ENCODE measurements around the gene IL1A. TPM values are rescaled to one million over a fixed set of nuclear protein-coding genes. Genes with fewer than 3 reads are reported as not detected.

Gene IL1A
- total RNA-seq, 1 experiment from 2014 or later: 0.42 TPM

DNA sequence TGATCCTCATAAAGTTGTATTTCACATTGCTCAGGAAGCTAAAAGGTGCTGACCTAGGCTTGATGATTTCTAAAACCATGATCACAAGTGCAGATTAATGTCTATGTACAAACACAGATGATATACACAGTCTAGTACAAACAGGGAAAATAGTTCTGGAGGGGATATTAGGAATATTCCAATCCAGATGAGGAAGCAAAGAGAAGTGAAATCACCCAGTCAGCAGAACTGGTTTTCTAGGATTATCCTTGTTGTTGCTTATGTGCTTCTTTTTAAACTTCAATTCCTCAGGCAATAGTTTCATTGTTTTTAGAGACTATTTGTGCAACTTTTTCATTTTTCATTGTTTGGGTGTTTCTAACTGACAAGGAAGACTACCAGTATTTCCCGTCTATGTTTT is 4.7 kb downstream of the IL1A start:
- no peaks in the 10 kb centered on the region; the same call in 1 of the 2 replicates for H3K27me3 Mint-ChIP-seq (ENCODE audit: low read depth)

More for the DNA sequence above, 4.7 kb downstream of the IL1A start:
- H3K36me3 Mint-ChIP-seq: no peaks in the 10 kb centered on the region
- ChIA-PET CTCF (no interaction called here), POLR2A (no interaction called here)
- peaks cover 27% of the 10 kb centered on the region for H3K4me1 Mint-ChIP-seq
- H3K9me3 Mint-ChIP-seq: no peaks in the 10 kb centered on the region
- no peak overlapping the region for H3K27ac Mint-ChIP-seq
- no peak overlapping the region for H3K4me3 Mint-ChIP-seq
- ATAC-seq (no peak), DNase-seq (ENCODE audit: low spot score) (no peak)
- TF ChIP-seq TCF7 (CRISPR knock-in tag; IDR thresholded peaks at IDR 0.05; ENCODE audit: low read depth) (no peak), TP53 (CRISPR knock-in tag; IDR thresholded peaks at IDR 0.05) (no peak), ESRRA (CRISPR knock-in tag; IDR thresholded peaks at IDR 0.05; ENCODE audit: borderline replicate concordance) (no peak), ZNF138 (CRISPR knock-in tag; conservative IDR thresholded peaks at IDR 0.05) (no peak), ETV6 (CRISPR knock-in tag; IDR thresholded peaks at IDR 0.05) (no peak), TEAD4 (CRISPR knock-in tag; IDR thresholded peaks at IDR 0.05) (no peak), CREM (CRISPR knock-in tag; IDR thresholded peaks at IDR 0.05) (no peak), JUN (CRISPR knock-in tag; IDR thresholded peaks at IDR 0.05) (no peak), ZNF232 (CRISPR knock-in tag; IDR thresholded peaks at IDR 0.05) (no peak), ZNF219 (CRISPR knock-in tag; IDR thresholded peaks at IDR 0.05; ENCODE audit: borderline replicate concordance) (no peak), RELA (CRISPR knock-in tag; IDR thresholded peaks at IDR 0.05; ENCODE audit: borderline replicate concordance) (no peak), ZNF423 (CRISPR knock-in tag; IDR thresholded peaks at IDR 0.05) (no peak), GABPB1 (CRISPR knock-in tag; IDR thresholded peaks at IDR 0.05) (no peak)
- TF ChIP-seq, protein P1, sequence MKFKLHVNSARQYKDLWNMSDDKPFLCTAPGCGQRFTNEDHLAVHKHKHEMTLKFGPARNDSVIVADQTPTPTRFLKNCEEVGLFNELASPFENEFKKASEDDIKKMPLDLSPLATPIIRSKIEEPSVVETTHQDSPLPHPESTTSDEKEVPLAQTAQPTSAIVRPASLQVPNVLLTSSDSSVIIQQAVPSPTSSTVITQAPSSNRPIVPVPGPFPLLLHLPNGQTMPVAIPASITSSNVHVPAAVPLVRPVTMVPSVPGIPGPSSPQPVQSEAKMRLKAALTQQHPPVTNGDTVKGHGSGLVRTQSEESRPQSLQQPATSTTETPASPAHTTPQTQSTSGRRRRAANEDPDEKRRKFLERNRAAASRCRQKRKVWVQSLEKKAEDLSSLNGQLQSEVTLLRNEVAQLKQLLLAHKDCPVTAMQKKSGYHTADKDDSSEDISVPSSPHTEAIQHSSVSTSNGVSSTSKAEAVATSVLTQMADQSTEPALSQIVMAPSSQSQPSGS (CRISPR knock-in tag; IDR thresholded peaks at IDR 0.05; ENCODE audit: borderline replicate concordance, low read depth): no peak
- TF ChIP-seq, protein P2, sequence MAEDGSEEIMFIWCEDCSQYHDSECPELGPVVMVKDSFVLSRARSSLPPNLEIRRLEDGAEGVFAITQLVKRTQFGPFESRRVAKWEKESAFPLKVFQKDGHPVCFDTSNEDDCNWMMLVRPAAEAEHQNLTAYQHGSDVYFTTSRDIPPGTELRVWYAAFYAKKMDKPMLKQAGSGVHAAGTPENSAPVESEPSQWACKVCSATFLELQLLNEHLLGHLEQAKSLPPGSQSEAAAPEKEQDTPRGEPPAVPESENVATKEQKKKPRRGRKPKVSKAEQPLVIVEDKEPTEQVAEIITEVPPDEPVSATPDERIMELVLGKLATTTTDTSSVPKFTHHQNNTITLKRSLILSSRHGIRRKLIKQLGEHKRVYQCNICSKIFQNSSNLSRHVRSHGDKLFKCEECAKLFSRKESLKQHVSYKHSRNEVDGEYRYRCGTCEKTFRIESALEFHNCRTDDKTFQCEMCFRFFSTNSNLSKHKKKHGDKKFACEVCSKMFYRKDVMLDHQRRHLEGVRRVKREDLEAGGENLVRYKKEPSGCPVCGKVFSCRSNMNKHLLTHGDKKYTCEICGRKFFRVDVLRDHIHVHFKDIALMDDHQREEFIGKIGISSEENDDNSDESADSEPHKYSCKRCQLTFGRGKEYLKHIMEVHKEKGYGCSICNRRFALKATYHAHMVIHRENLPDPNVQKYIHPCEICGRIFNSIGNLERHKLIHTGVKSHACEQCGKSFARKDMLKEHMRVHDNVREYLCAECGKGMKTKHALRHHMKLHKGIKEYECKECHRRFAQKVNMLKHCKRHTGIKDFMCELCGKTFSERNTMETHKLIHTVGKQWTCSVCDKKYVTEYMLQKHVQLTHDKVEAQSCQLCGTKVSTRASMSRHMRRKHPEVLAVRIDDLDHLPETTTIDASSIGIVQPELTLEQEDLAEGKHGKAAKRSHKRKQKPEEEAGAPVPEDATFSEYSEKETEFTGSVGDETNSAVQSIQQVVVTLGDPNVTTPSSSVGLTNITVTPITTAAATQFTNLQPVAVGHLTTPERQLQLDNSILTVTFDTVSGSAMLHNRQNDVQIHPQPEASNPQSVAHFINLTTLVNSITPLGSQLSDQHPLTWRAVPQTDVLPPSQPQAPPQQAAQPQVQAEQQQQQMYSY (CRISPR knock-in tag; IDR thresholded peaks at IDR 0.05): no peak
- TF ChIP-seq, protein P3, sequence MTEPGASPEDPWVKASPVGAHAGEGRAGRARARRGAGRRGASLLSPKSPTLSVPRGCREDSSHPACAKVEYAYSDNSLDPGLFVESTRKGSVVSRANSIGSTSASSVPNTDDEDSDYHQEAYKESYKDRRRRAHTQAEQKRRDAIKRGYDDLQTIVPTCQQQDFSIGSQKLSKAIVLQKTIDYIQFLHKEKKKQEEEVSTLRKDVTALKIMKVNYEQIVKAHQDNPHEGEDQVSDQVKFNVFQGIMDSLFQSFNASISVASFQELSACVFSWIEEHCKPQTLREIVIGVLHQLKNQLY (CRISPR knock-in tag; IDR thresholded peaks at IDR 0.05): no peak
- TF ChIP-seq, protein P4, sequence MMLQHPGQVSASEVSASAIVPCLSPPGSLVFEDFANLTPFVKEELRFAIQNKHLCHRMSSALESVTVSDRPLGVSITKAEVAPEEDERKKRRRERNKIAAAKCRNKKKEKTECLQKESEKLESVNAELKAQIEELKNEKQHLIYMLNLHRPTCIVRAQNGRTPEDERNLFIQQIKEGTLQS (CRISPR knock-in tag; conservative IDR thresholded peaks at IDR 0.05): no peak
- TF ChIP-seq, protein P5, sequence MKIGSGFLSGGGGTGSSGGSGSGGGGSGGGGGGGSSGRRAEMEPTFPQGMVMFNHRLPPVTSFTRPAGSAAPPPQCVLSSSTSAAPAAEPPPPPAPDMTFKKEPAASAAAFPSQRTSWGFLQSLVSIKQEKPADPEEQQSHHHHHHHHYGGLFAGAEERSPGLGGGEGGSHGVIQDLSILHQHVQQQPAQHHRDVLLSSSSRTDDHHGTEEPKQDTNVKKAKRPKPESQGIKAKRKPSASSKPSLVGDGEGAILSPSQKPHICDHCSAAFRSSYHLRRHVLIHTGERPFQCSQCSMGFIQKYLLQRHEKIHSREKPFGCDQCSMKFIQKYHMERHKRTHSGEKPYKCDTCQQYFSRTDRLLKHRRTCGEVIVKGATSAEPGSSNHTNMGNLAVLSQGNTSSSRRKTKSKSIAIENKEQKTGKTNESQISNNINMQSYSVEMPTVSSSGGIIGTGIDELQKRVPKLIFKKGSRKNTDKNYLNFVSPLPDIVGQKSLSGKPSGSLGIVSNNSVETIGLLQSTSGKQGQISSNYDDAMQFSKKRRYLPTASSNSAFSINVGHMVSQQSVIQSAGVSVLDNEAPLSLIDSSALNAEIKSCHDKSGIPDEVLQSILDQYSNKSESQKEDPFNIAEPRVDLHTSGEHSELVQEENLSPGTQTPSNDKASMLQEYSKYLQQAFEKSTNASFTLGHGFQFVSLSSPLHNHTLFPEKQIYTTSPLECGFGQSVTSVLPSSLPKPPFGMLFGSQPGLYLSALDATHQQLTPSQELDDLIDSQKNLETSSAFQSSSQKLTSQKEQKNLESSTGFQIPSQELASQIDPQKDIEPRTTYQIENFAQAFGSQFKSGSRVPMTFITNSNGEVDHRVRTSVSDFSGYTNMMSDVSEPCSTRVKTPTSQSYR (CRISPR knock-in tag; IDR thresholded peaks at IDR 0.05): no peak
- TF ChIP-seq, protein P6, sequence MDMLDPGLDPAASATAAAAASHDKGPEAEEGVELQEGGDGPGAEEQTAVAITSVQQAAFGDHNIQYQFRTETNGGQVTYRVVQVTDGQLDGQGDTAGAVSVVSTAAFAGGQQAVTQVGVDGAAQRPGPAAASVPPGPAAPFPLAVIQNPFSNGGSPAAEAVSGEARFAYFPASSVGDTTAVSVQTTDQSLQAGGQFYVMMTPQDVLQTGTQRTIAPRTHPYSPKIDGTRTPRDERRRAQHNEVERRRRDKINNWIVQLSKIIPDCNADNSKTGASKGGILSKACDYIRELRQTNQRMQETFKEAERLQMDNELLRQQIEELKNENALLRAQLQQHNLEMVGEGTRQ (CRISPR knock-in tag; IDR thresholded peaks at IDR 0.05): no peak
- TF ChIP-seq, protein P7, sequence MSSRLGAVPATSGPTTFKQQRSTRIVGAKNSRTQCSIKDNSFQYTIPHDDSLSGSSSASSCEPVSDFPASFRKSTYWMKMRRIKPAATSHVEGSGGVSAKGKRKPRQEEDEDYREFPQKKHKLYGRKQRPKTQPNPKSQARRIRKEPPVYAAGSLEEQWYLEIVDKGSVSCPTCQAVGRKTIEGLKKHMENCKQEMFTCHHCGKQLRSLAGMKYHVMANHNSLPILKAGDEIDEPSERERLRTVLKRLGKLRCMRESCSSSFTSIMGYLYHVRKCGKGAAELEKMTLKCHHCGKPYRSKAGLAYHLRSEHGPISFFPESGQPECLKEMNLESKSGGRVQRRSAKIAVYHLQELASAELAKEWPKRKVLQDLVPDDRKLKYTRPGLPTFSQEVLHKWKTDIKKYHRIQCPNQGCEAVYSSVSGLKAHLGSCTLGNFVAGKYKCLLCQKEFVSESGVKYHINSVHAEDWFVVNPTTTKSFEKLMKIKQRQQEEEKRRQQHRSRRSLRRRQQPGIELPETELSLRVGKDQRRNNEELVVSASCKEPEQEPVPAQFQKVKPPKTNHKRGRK (CRISPR knock-in tag; IDR thresholded peaks at IDR 0.05; ENCODE audit: borderline replicate concordance): no peak

All from WTC11 (cell line).